GM12874 (cell line): ENCODE measurements around the gene SLC35E2B.
"Not testable (repeated sequence)": the region's sequence is repeated elsewhere in the genome, so short reads cannot be mapped to it uniquely, and the experiment has no call there.

Experiments
- TF ChIP-seq, protein P1 (sequence below): IDR thresholded peaks from 2 replicates; pipeline ENCODE4 v1.5.1; 2011; ENCODE audit warnings: low read depth, mild to moderate bottlenecking, control low read depth, low read length, moderate library complexity; ENCODE audit not compliant: insufficient read depth

The SLC35E2B gene

DNA sequence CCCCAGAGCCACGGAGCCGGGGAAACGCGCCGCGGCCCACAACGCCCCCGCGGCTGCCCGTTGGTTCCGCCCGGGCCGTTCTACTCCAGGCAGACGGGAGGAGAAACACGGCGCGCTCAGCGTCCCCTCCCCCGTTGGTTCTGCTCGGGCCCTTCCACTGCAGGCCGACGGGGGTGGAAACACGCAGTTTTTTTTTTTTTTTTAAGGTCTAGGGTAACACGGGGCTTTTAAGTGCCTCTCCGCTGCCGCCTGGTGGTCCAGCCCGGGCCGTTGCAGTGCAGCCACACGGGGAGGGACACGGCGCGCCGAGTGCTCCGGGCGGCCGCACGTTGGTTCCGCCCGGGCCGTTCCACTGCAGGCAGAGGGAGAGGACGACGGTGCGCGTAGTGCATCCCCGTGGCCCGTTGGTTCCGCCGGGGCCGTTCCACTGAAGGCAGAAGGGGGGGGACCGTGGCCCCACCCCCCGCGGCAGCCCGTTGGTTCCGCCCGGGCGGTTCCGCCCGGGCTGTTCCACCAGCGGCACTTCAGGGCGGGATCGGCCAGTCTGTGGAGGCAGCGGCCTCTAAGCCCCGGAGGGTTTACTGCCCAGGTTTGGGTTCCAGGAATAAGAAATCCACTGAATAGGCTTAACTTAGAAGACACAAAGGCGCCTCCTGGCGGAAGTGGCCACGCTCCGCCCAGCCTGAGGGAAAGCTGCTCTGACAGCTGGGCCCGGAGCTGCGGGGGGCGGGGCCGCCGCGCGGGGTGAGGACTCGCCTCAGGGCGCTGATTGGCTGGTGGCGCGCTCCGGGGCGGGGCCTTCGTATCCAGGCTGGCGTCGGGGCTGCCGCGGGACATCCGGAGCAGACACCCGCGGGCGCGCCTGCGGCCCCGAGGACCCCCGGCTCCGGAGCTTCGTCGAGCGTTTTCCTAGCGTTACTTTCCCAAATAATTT is at the start of gene SLC35E2B:
TSS of gene SLC35E2B (minus strand) at position 82 of the 934 bp plus-strand sequence. CDS start 16,096 bp downstream, outside the sequence.
- TF ChIP-seq, protein P1, sequence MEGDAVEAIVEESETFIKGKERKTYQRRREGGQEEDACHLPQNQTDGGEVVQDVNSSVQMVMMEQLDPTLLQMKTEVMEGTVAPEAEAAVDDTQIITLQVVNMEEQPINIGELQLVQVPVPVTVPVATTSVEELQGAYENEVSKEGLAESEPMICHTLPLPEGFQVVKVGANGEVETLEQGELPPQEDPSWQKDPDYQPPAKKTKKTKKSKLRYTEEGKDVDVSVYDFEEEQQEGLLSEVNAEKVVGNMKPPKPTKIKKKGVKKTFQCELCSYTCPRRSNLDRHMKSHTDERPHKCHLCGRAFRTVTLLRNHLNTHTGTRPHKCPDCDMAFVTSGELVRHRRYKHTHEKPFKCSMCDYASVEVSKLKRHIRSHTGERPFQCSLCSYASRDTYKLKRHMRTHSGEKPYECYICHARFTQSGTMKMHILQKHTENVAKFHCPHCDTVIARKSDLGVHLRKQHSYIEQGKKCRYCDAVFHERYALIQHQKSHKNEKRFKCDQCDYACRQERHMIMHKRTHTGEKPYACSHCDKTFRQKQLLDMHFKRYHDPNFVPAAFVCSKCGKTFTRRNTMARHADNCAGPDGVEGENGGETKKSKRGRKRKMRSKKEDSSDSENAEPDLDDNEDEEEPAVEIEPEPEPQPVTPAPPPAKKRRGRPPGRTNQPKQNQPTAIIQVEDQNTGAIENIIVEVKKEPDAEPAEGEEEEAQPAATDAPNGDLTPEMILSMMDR: not testable (repeated sequence)

DNA sequence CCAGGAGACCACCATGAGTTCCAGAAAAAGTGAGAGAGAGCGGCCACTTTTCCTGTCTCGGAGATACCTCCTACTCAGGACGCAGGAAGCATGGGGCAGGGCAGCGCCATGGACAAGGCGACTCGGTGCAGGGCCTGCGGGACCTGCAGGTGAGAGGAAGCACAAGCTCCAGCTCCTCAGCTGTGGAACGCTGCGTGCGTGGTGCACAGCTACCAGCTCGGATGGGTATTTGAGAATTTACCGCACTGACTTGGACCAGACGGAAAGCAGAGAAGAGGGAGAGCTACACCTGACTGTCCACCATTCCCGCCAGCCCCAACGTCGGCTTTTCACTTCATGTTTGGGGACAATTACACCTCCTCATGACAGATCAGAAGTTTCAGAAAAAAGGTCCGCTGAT is 39.8 kb upstream of the SLC35E2B start:
- TF ChIP-seq, protein P1: no peak

DNA sequence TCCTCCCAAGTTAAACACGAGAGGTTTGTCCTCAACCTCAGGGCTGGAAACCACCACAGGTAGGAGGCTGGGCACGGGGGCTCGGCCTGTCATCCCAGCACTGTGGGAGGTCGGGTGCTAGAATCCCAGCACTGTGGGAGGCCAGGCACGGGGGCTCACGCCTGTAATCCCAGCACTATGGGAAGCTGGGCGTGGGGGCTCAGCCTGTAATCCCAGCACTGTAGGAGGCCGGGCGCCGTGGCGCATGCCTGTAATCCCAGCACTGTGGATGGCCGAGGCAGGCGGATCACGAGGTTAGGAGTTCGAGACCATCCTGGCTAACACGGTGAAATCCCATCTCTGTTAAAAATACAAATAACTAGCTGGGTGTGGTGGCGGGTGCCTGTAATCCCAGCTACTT is 38.3 kb upstream of the SLC35E2B start:
- TF ChIP-seq, protein P1: no peak

DNA sequence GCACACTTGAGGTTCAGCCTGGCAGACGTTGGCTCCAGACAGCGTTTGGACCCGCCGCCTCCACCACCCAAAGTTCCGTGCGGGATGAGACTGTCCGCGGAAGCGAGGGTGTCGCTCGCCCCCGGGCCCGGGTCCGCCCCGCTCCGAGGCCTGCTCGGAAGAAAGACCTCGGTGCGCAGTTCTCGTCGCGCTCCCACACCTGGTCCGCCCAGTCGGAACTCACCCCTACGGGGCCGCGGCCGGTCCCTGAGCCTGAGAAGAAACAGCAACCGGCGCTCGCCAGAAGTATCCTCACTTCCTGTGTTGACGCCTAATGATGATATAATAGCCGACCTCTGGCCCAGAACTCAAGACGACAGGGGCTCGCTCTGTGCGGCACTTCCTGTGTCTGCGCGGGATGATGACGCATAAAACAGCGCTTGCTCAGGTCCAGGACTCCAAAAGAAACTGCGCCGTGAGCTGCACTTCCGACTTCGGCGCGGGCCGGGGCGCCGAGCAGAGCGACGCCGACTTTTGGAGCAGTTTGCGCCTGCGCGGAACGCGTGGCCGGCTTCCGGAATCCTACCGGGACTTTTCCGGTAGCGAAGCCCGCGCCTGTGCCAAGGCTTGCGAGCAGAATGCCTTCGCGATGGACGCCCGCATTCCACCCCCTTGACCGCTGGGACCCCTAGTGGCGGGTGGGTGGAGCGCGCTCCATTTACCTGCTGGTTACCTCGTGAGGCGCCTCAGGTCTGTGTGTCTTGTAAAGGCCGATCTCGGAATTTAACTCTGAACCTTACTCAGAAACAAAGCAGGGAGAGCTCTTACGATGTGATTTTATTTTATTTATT is 31.7 kb upstream of the SLC35E2B start, which contains the start of gene CDK11A:
TSS of gene CDK11A (minus strand) at position 323 of the 830 bp plus-strand sequence. CDS start 1,539 bp downstream, outside the sequence.
- TF ChIP-seq, protein P1: 0 out of 2 replicates have a peak, but pooled peaks have one; percentile 14

DNA sequence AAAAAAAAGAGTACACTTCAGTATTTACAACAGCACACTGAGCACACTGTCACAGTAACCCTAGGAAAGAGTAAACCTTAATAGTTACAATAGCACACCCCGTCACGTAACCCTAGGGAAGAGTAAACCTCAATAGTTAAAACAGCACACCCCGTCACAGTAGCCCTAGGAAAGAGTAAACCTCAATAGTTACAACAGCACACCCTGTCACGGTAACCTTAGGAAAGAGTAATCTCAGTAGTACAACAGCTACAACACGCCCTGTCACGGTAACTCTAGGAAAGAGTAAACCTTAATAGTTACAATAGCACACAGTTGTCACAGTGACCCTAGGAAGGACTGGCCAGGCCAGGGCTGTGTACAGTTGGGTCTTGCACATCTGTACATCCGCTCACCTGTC is 28.6 kb upstream of the SLC35E2B start:
- TF ChIP-seq, protein P1: no peak

DNA sequence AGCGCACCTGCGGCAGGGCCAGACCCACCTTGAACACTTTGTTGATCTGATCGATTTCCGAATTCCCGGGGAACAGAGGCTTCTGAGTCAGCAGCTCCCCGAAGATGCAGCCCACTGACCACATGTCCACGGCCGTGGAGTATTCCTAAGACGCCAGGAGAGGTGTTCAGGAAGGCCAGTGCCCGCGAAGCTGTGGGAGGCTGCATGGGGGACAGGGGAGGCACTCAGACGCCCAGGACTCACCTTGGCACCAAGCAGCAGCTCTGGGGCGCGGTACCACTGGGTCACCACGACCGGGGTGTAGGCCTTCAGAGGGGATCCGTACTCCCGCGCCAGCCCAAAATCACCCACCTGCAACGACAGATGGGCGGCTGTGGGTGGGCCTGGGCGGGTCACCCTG is 11.2 kb upstream of the SLC35E2B start:
- TF ChIP-seq, protein P1: no peak

DNA sequence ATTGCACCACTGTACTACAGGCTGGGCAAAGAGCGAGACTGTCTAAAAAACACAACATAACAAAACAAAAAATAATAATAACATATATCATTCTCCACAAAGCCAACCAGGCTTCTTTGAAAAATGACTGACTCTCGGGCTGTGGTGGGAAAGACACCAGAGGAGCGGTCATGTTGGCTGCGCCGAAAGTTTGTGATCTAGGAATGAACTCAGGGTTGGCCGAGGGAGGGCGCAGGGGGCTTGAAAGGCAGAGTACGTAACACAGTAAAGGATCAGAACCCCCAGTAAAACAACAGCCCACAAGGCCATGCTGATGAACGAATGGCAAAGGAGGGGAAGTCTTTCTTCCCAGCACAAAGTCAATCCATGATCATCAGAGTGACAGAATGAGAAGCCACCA is 4.7 kb downstream of the SLC35E2B start:
- TF ChIP-seq, protein P1: no peak
